Cardiac muscle cell (in vitro differentiated cells and primary cell): ENCODE results near the gene PPP1R3F. TPM values are rescaled to one million over a fixed set of nuclear protein-coding genes. Genes with fewer than 3 reads are reported as not detected.

Experiments
- polyA plus RNA-seq: library from polyadenylated mRNA; unstranded; fragments of >200 nt; fragmentation: Nextera tagmentation; extraction: Ambion mirVana; gene quantifications from 2 replicates; pipeline ENCODE4 v1.2.1, GENCODE V29; 2016
- total RNA-seq: library from RNA; depleted of rRNA; stranded (reverse); fragments of >200 nt; gene quantifications from 2 replicates; pipeline ENCODE4 v1.2.3, GENCODE V29; 2016

PPP1R3F gene
- total and polyA plus RNA-seq, 2 experiments from 2014 or later: 24.4 to 32.6 TPM

Other genes starting within 250 kb of the PPP1R3F start
- gene TFE3, start 226.4 kb upstream of the PPP1R3F start, total RNA-seq: 30.0 and 55.0 TPM in 2 replicates
- 32.1 and 40.9 TPM in 2 replicates for gene TFE3, start 226.4 kb upstream of the PPP1R3F start, polyA plus RNA-seq
- gene CCDC120, start 210.8 kb upstream of the PPP1R3F start, total RNA-seq: 6.2 and 7.8 TPM in 2 replicates
- gene CCDC120, start 210.8 kb upstream of the PPP1R3F start, polyA plus RNA-seq: 5.4 and 10.8 TPM in 2 replicates
- 22.9 and 30.3 TPM in 2 replicates for gene PRAF2, start 195.8 kb upstream of the PPP1R3F start, total RNA-seq
- 56.2 and 76.7 TPM in 2 replicates for gene PRAF2, start 195.8 kb upstream of the PPP1R3F start, polyA plus RNA-seq
- gene WDR45, start 189.9 kb upstream of the PPP1R3F start, total RNA-seq: 51.4 and 54.6 TPM in 2 replicates
- gene WDR45, start 189.9 kb upstream of the PPP1R3F start, polyA plus RNA-seq: 58.6 and 62.3 TPM in 2 replicates
- 37.3 and 38.4 TPM in 2 replicates for gene GPKOW, start 146.1 kb upstream of the PPP1R3F start, total RNA-seq
- 23.2 and 28.7 TPM in 2 replicates for gene GPKOW, start 146.1 kb upstream of the PPP1R3F start, polyA plus RNA-seq
- 2.0 and 6.8 TPM in 2 replicates for gene MAGIX, start 107.0 kb upstream of the PPP1R3F start, total RNA-seq
- 3.2 and 10.0 TPM in 2 replicates for gene MAGIX, start 107.0 kb upstream of the PPP1R3F start, polyA plus RNA-seq
- 8.3 and 12.4 TPM in 2 replicates for gene PLP2, start 97.9 kb upstream of the PPP1R3F start, total RNA-seq
- 34.6 and 41.2 TPM in 2 replicates for gene PLP2, start 97.9 kb upstream of the PPP1R3F start, polyA plus RNA-seq
- 10.5 and 16.5 TPM in 2 replicates for gene PRICKLE3, start 83.4 kb upstream of the PPP1R3F start, total RNA-seq
- 8.1 and 10.9 TPM in 2 replicates for gene PRICKLE3, start 83.4 kb upstream of the PPP1R3F start, polyA plus RNA-seq
- 0.45 and 1.8 TPM in 2 replicates for gene SYP, start 69.6 kb upstream of the PPP1R3F start, total RNA-seq
- gene SYP, start 69.6 kb upstream of the PPP1R3F start, polyA plus RNA-seq: 1.1 and 1.3 TPM in 2 replicates
- gene CACNA1F, start 36.5 kb upstream of the PPP1R3F start, total RNA-seq: 0.45 and 1.0 TPM in 2 replicates
- 0.02 and 1.5 TPM in 2 replicates for gene CACNA1F, start 36.5 kb upstream of the PPP1R3F start, polyA plus RNA-seq
- 18.3 and 21.2 TPM in 2 replicates for gene CCDC22, start 34.3 kb upstream of the PPP1R3F start, total RNA-seq
- gene CCDC22, start 34.3 kb upstream of the PPP1R3F start, polyA plus RNA-seq: 16.1 and 18.9 TPM in 2 replicates
- 0.07 and 0.18 TPM in 2 replicates for gene FOXP3, start 5.1 kb upstream of the PPP1R3F start, total RNA-seq
- gene FOXP3, start 5.1 kb upstream of the PPP1R3F start, polyA plus RNA-seq: 0.59 TPM in 1 of 2 replicates, not detected in the other
- not detected in 2 replicates for gene GAGE10, start 33.9 kb downstream of the PPP1R3F start, total RNA-seq
- gene GAGE10, start 33.9 kb downstream of the PPP1R3F start, polyA plus RNA-seq: 1.0 TPM in 1 of 2 replicates, not detected in the other
- not detected in 2 replicates for gene GAGE12J, start 52.2 kb downstream of the PPP1R3F start, total RNA-seq
- gene GAGE12J, start 52.2 kb downstream of the PPP1R3F start, polyA plus RNA-seq: not detected in 2 replicates
- not detected in 2 replicates for gene GAGE13, start 61.8 kb downstream of the PPP1R3F start, total RNA-seq
- gene GAGE13, start 61.8 kb downstream of the PPP1R3F start, polyA plus RNA-seq: 0.38 TPM in 1 of 2 replicates, not detected in the other